Stimulated activated CD4-positive, alpha-beta T cell treated with anti-CD3 and anti-CD28 coated beads, Interleukin-12 subunit alpha, Interleukin-12 subunit beta, amount 100 ng/mL, for 4 hours (primary cell): ENCODE results near the gene TCEA2.

Experiments
- DNase-seq: peaks from one replicate; pipeline ENCODE4 v3.0.0-alpha.2; 2020

The TCEA2 gene

GRCh38 chr20:64050261-64051032 is 12.6 kb upstream of the TCEA2 start:
- DNase-seq, result no peak

GRCh38 chr20:64051033-64051452 is 12.0 kb upstream of the TCEA2 start:
- DNase-seq, result no peak

GRCh38 chr20:64051561-64052325 is 11.3 kb upstream of the TCEA2 start:
- no peak for DNase-seq

- DNase-seq, result no peak
These were observed 10.7 kb upstream of the TCEA2 start for GRCh38 chr20:64052326-64052722.

GRCh38 chr20:64052987-64053840 is 9.8 kb upstream of the TCEA2 start:
- DNase-seq, result no peak

GRCh38 chr20:64053841-64054661 is 8.9 kb upstream of the TCEA2 start:
- DNase-seq, result no peak

GRCh38 chr20:64055396-64055892 is 7.6 kb upstream of the TCEA2 start:
- no peak for DNase-seq

GRCh38 chr20:64055893-64056638 is 6.9 kb upstream of the TCEA2 start:
- no peak for DNase-seq

GRCh38 chr20:64056639-64056888 is 6.4 kb upstream of the TCEA2 start:
- no peak for DNase-seq

GRCh38 chr20:64056889-64057627 is 5.9 kb upstream of the TCEA2 start:
- no peak for DNase-seq

- DNase-seq, result peak; percentile 85
These were observed 5.1 kb upstream of the TCEA2 start for GRCh38 chr20:64057628-64058498.

GRCh38 chr20:64058536-64058935 is 4.5 kb upstream of the TCEA2 start:
- no peak for DNase-seq

- DNase-seq, result no peak
These were observed 762 bp upstream of the TCEA2 start for GRCh38 chr20:64062276-64062595.

- DNase-seq, result no peak
These were observed 569 bp downstream of the TCEA2 start for GRCh38 chr20:64063389-64064144.

- DNase-seq, result no peak
These were observed 1.2 kb downstream of the TCEA2 start for GRCh38 chr20:64064145-64064698.

GRCh38 chr20:64065062-64065973 is 2.3 kb downstream of the TCEA2 start:
- no peak for DNase-seq

GRCh38 chr20:64065974-64066343 is 3.0 kb downstream of the TCEA2 start:
- no peak for DNase-seq

GRCh38 chr20:64067005-64067632 is 4.1 kb downstream of the TCEA2 start:
- no peak for DNase-seq
